IMR-90 (cell line): ENCODE data around the gene SNX25. TPM values are rescaled to one million over a fixed set of nuclear protein-coding genes. Genes with fewer than 3 reads are reported as not detected.

Source experiments
- ATAC-seq: fragments of 200-7000 bp; cut with Tn5 transposase; 2 replicates; pipeline ENCODE4 v1.9.1; 2020; ENCODE audit warnings: low read depth, mild to moderate bottlenecking, moderate library complexity
- BruUV-seq: library from RNA; stranded (reverse); fragments of 400-500 nt; replicated peaks from 2 replicates; lab custom pipeline; 2021; lab: Mats Ljungman, UMichigan
- CTCF ChIA-PET: fragments of 300-600 bp; formaldehyde crosslinking; extraction: SDS; loops from one replicate; lab custom pipeline; 2021; ENCODE audit warnings: antibody characterized with exemption; lab: Yijun Ruan, JAX
- POLR2A ChIA-PET: fragments of 300-600 bp; sonication (Branson Sonifier 250); formaldehyde crosslinking; loops from one replicate; lab custom pipeline; 2022; ENCODE audit warnings: antibody characterized with exemption; ENCODE audit not compliant: unreplicated experiment; lab: Charles Lee
- DNase-seq: peaks from one replicate; pipeline ENCODE4 v3.0.0; 2013
- H2AFZ ChIP-seq: replicated peaks from 2 replicates; pipeline ENCODE3; 2013; ENCODE audit warnings: low read length, mild to moderate bottlenecking; ENCODE audit not compliant: poor library complexity
- H2AK5ac ChIP-seq: 2 replicates; pipeline ENCODE4 v1.6.1; 2013; ENCODE audit warnings: low read depth, low read length, inconsistent platforms
- H2AK9ac ChIP-seq: replicated peaks from 2 replicates; pipeline ENCODE3; 2013; ENCODE audit warnings: mild to moderate bottlenecking, low read depth, low read length, moderate library complexity; ENCODE audit not compliant: poor library complexity
- H2BK120ac ChIP-seq: 2 replicates; pipeline ENCODE4 v1.6.1; 2013; ENCODE audit warnings: low read depth, low read length, inconsistent platforms
- H2BK15ac ChIP-seq: 3 replicates; pipeline ENCODE4 v1.6.1; 2013; ENCODE audit warnings: low read depth, low read length, inconsistent platforms
- H2BK20ac ChIP-seq: 2 replicates; pipeline ENCODE4 v1.6.1; 2013; ENCODE audit warnings: low read depth, mild to moderate bottlenecking, inconsistent platforms, low read length, moderate library complexity
- H2BK5ac ChIP-seq: 2 replicates; pipeline ENCODE4 v1.6.1; 2013; ENCODE audit warnings: mild to moderate bottlenecking, low read depth, low read length, inconsistent platforms; ENCODE audit not compliant: poor library complexity, severe bottlenecking
- H3K14ac ChIP-seq: replicated peaks from 2 replicates; pipeline ENCODE4 v1.6.1; 2013; ENCODE audit warnings: low read depth, low read length, inconsistent platforms
- H3K18ac ChIP-seq: 2 replicates; pipeline ENCODE4 v1.6.1; 2013; ENCODE audit warnings: low read depth, low read length, control low read depth
- H3K23ac ChIP-seq: 2 replicates; pipeline ENCODE4 v1.6.1; 2013; ENCODE audit warnings: low read depth, low read length, inconsistent platforms
- H3K27ac ChIP-seq: 2 replicates; pipeline ENCODE4 v1.5.1; 2013; ENCODE audit warnings: mild to moderate bottlenecking, control low read depth, low read length; ENCODE audit not compliant: insufficient read depth
- H3K27me3 ChIP-seq: 2 replicates; pipeline ENCODE4 v1.6.1; 2013; ENCODE audit warnings: low read length; ENCODE audit not compliant: control insufficient read depth, insufficient read depth
- H3K36me3 ChIP-seq: 2 replicates; pipeline ENCODE4 v1.6.1; 2013; ENCODE audit warnings: low read length, mixed read lengths; ENCODE audit not compliant: control insufficient read depth, insufficient read depth
- H3K4ac ChIP-seq: 2 replicates; pipeline ENCODE4 v1.6.1; 2013; ENCODE audit warnings: low read depth, low read length, inconsistent platforms
- H3K4me1 ChIP-seq: 2 replicates; pipeline ENCODE4 v1.6.1; 2013; ENCODE audit warnings: low read length, mixed read lengths; ENCODE audit not compliant: control insufficient read depth, insufficient read depth
- H3K4me2 ChIP-seq: 2 replicates; pipeline ENCODE4 v1.6.1; 2013; ENCODE audit warnings: low read depth, mild to moderate bottlenecking, control low read depth, low read length, moderate library complexity
- H3K4me3 ChIP-seq: 2 replicates; pipeline ENCODE4 v1.5.1; 2013; ENCODE audit warnings: low read depth, mild to moderate bottlenecking, control low read depth, low read length, moderate library complexity; ENCODE audit not compliant: insufficient read depth
- H3K56ac ChIP-seq: 2 replicates; pipeline ENCODE4 v1.6.1; 2013; ENCODE audit warnings: low read length, inconsistent platforms; ENCODE audit not compliant: insufficient read depth; ENCODE audit errors: extremely low read depth
- H3K79me1 ChIP-seq, 2 experiments: 2 replicates each; pipeline ENCODE4 v1.6.1; 2013; ENCODE audit warnings: low read length in 2 of 2, inconsistent platforms in 1 of 2, low read depth in 1 of 2
- H3K9ac ChIP-seq: 2 replicates; pipeline ENCODE4 v1.6.1; 2013; ENCODE audit warnings: low read depth, low read length, control low read depth
- H3K9me1 ChIP-seq: 2 replicates; pipeline ENCODE4 v1.6.1; 2013; ENCODE audit warnings: low read length, inconsistent platforms; ENCODE audit not compliant: insufficient read depth
- H3K9me3 ChIP-seq: 2 replicates; pipeline ENCODE4 v1.6.1; 2013; ENCODE audit warnings: low read length; ENCODE audit not compliant: control insufficient read depth, insufficient read depth
- H4K20me1 ChIP-seq: 2 replicates; pipeline ENCODE4 v1.6.1; 2013; ENCODE audit warnings: low read length, inconsistent platforms; ENCODE audit not compliant: insufficient read depth
- H4K5ac ChIP-seq: 2 replicates; pipeline ENCODE4 v1.6.1; 2013; ENCODE audit warnings: mild to moderate bottlenecking, low read depth, low read length, control low read depth
- H4K8ac ChIP-seq, 2 experiments: 2 replicates each; pipeline ENCODE4 v1.6.1; 2013; ENCODE audit warnings: low read depth in 2 of 2, low read length in 2 of 2, control low read depth in 1 of 2, inconsistent platforms in 1 of 2
- H4K91ac ChIP-seq: 2 replicates; pipeline ENCODE4 v1.6.1; 2013; ENCODE audit warnings: low read depth, low read length, inconsistent platforms; ENCODE audit not compliant: insufficient read depth
- BHLHE40 ChIP-seq: fragments of 150-350 bp; IDR thresholded peaks from 2 replicates; pipeline ENCODE4 v1.6.1; 2016; ENCODE audit warnings: mild to moderate bottlenecking, low read depth, low read length
- CEBPB ChIP-seq: IDR thresholded peaks from 2 replicates; pipeline ENCODE4 v1.6.1; 2012; ENCODE audit warnings: low read depth, low read length, improper control_type of control experiment
- CHD1 ChIP-seq: IDR thresholded peaks from 2 replicates; pipeline ENCODE4 v1.6.1; 2012; ENCODE audit warnings: low read depth, low read length, improper control_type of control experiment
- FOS ChIP-seq: fragments of 150-350 bp; IDR thresholded peaks from 2 replicates; pipeline ENCODE4 v1.6.1; 2016; ENCODE audit warnings: low read depth, low read length
- MAFK ChIP-seq: IDR thresholded peaks from 2 replicates; pipeline ENCODE4 v1.6.1; 2012; ENCODE audit warnings: low read depth, low read length, improper control_type of control experiment
- MXI1 ChIP-seq: IDR thresholded peaks from 2 replicates; pipeline ENCODE4 v1.6.1; 2012; ENCODE audit warnings: low read depth, mild to moderate bottlenecking, low read length, moderate library complexity, borderline replicate concordance
- NFE2L2 ChIP-seq: fragments of 150-350 bp; IDR thresholded peaks from 2 replicates; pipeline ENCODE4 v1.6.1; 2016; ENCODE audit warnings: low read depth, mild to moderate bottlenecking, low read length
- POLR2A ChIP-seq: IDR thresholded peaks from 2 replicates; pipeline ENCODE4 v1.6.1; 2012; ENCODE audit warnings: mild to moderate bottlenecking, low read depth, low read length
- RAD21 ChIP-seq: IDR thresholded peaks from 2 replicates; pipeline ENCODE4 v1.6.1; 2012; ENCODE audit warnings: low read length, improper control_type of control experiment
- RFX5 ChIP-seq: IDR thresholded peaks from 2 replicates; pipeline ENCODE4 v1.8.0; 2012; ENCODE audit warnings: low read depth, mild to moderate bottlenecking, low read length, moderate library complexity
- SMC3 ChIP-seq: fragments of 150-350 bp; IDR thresholded peaks from 2 replicates; pipeline ENCODE4 v1.6.1; 2016; ENCODE audit warnings: low read depth, mild to moderate bottlenecking, antibody characterized with exemption, low read length, moderate library complexity
- whole genome bisulfite sequencing, 2 experiments: methylation state at CpG; one replicate each; pipeline versions ENCODE4 v1.1.5 to v1.1.7; 2013; ENCODE audit warnings: missing lambda C conversion rate in 2 of 2; ENCODE audit not compliant: insufficient read length in 1 of 2; ENCODE audit errors: extremely low coverage in 2 of 2; 5-methylcytosine and 5-hydroxymethylcytosine counted together
- dilution Hi-C: fragments of 300-500 bp; cut with HindIII; formaldehyde crosslinking; loops from one replicate; pipeline ENCODE4 v1.14.3; 2018; ENCODE audit warnings: low sequenced_read_pairs; ENCODE audit not compliant: unreplicated experiment
- in situ Hi-C: fragments of 300-500 bp; cut with MboI; formaldehyde crosslinking; loops from 3 replicates; pipeline ENCODE4 v1.14.3; 2019; ENCODE audit warnings: low sequenced_read_pairs, inconsistent platforms, mixed read lengths
- intact Hi-C: fragments of 100-400 bp; cut with micrococcal nuclease; formaldehyde crosslinking; loops from 2 replicates; pipeline ENCODE4 v1.10.0; 2022
- polyA plus RNA-seq, 3 experiments: library from polyadenylated mRNA; depleted of rRNA; stranded (reverse); fragments of >200 nt; gene quantifications; 2 replicates each; pipeline ENCODE4 v1.2.3, GENCODE V29; 2012; ENCODE audit warnings: low replicate concordance in 1 of 3
- total RNA-seq: library from RNA; depleted of rRNA; stranded (reverse); fragments of >200 nt; gene quantifications from 2 replicates; pipeline ENCODE4 v1.2.3, GENCODE V29; 2012
- TF ChIP-seq, protein P1 (sequence below): fragments of 150-350 bp; IDR thresholded peaks from 2 replicates; pipeline ENCODE4 v1.6.1; 2017; ENCODE audit warnings: mild to moderate bottlenecking, antibody characterized with exemption, low read length, low read depth
- TF ChIP-seq, protein P2 (sequence below): fragments of 150-350 bp; IDR thresholded peaks from 2 replicates; pipeline ENCODE4 v1.6.1; 2016; ENCODE audit warnings: low read depth, mild to moderate bottlenecking, low read length, moderate library complexity, borderline replicate concordance

Gene SNX25
- total and polyA plus RNA-seq, 2 of the 4 experiments (the other 2 are of a cell fraction): 11.4 to 28.3 TPM

DNA sequence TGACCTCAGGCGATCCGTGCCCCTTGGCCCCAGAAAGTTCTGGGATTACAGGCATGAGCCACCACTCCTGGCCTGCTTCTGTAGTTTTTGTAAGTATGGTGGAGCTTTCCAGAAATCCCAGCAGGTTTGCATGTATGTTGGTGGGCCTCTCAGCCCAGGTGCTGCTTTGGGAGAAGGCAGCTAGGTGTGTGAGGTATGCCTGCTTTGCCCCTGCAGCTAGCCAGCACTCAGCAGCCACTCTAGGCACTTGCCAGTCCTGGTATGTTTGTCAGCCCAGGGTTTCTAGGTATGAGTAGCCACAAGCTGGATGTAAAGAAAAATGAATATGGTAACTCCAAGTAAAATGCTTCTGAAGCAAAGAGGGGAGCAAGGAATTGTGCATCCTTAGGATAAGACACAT, 8.9 kb downstream of the SNX25 start:
- no TSS peak for BruUV-seq
- Histone ChIP-seq H3K4ac (no peak overlapping the region), H4K20me1 (no peaks in the 10 kb centered on the region), H3K36me3 (no peaks in the 10 kb centered on the region), H3K56ac (no peak overlapping the region), H3K9me1 (no peaks in the 10 kb centered on the region), H3K27me3 (no peaks in the 10 kb centered on the region), H3K27ac (no peak overlapping the region), H4K8ac (no peak overlapping the region), H2BK15ac (no peak overlapping the region), H4K91ac (no peak overlapping the region), H2BK5ac (no peak overlapping the region), H3K4me1 (peaks cover 9% of the 10 kb centered on the region), H3K4me3 (no peak overlapping the region), H2AK5ac (no peak overlapping the region), H4K5ac (no peak overlapping the region), H2BK20ac (no peak overlapping the region), H2BK120ac (no peak overlapping the region), H3K4me2 (no peak overlapping the region), H3K14ac (no peak overlapping the region), H3K9me3 (no peaks in the 10 kb centered on the region), H2AK9ac (no peak overlapping the region), H3K9ac (no peak overlapping the region), H3K23ac (no peak overlapping the region), H3K18ac (no peak overlapping the region), H3K79me1 (peaks cover 10 to 57% of the 10 kb centered on the region in 2 experiments), H2AFZ (no peak overlapping the region)
- no CpG with 5 or more reads among the region's 2 CpGs for WGBS, 2 experiments
- intact Hi-C loops: loop anchor here (5.0 to 10.0 kb wide), 2 partner anchors 89 to 146 kb away; no protein-coding TSS in a partner anchor
- ChIA-PET POLR2A (interaction anchor here (0.6 kb wide), 1 partner anchor 21 kb away, joined by 4 read pairs; no protein-coding TSS in a partner anchor), CTCF (no interaction called here)
- no peak for ATAC-seq
- DNase-seq: no peak
- dilution Hi-C loops: no loop called here
- TF ChIP-seq RFX5: no peak
- TF ChIP-seq, protein P1, sequence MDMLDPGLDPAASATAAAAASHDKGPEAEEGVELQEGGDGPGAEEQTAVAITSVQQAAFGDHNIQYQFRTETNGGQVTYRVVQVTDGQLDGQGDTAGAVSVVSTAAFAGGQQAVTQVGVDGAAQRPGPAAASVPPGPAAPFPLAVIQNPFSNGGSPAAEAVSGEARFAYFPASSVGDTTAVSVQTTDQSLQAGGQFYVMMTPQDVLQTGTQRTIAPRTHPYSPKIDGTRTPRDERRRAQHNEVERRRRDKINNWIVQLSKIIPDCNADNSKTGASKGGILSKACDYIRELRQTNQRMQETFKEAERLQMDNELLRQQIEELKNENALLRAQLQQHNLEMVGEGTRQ: no peak
- no peak for TF ChIP-seq RAD21
- TF ChIP-seq SMC3: no peak
- no peak for TF ChIP-seq MAFK
- TF ChIP-seq POLR2A: no peak
- no peak for TF ChIP-seq FOS
- TF ChIP-seq CHD1: no peak
- TF ChIP-seq MXI1: no peak
- no peak for TF ChIP-seq NFE2L2
- TF ChIP-seq BHLHE40: no peak
- no peak for TF ChIP-seq CEBPB
- TF ChIP-seq, protein P2, sequence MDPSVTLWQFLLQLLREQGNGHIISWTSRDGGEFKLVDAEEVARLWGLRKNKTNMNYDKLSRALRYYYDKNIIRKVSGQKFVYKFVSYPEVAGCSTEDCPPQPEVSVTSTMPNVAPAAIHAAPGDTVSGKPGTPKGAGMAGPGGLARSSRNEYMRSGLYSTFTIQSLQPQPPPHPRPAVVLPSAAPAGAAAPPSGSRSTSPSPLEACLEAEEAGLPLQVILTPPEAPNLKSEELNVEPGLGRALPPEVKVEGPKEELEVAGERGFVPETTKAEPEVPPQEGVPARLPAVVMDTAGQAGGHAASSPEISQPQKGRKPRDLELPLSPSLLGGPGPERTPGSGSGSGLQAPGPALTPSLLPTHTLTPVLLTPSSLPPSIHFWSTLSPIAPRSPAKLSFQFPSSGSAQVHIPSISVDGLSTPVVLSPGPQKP: no peak
- in situ Hi-C loops: no loop called here
